GM18505 (cell line): Measurements from ENCODE around the gene SLC25A13.
A peak's percentile ranks its signal among the peaks of the same experiment; 100 is the strongest.
"Not testable (repeated sequence)": the region's sequence is repeated elsewhere in the genome, so short reads cannot be mapped to it uniquely, and the experiment has no call there.

Source experiments
- ATAC-seq: cut with Tn5 transposase; IDR thresholded peaks from one replicate; pipeline ENCODE4 v1.9.1; 2021; ENCODE audit not compliant: unreplicated experiment
- POLR2A ChIP-seq: IDR thresholded peaks from 4 replicates; pipeline ENCODE4 v1.6.1; 2011; ENCODE audit warnings: borderline replicate concordance; ENCODE audit not compliant: insufficient read depth, insufficient read length; ENCODE audit errors: extremely low read depth

SLC25A13 gene

DNA sequence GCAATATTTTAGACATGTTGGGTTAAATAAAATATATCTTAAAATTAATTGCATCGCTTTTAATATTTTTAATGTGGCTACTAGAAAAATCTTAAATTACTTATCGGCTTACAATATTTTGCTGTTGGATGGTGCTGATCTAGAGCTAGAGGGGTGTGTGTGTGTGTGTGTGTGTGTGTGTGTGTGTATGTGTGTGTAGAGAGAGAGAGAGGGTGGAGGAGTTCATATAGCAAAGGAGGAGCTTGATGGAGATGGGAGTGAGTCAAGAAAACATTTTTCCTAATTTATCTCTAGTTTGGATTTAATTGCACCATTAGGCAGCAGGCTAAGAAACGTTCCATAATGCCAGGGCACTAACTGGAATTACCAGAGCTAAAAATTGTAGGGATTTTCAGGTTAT lies 10.4 kb upstream of the SLC25A13 start:
- no peak for ATAC-seq
- no peak for TF ChIP-seq POLR2A

- ATAC-seq = no peak
- TF ChIP-seq POLR2A = no peak
These were observed 9.9 kb upstream of the SLC25A13 start for GRCh38 chr7:96331775-96332174.

DNA sequence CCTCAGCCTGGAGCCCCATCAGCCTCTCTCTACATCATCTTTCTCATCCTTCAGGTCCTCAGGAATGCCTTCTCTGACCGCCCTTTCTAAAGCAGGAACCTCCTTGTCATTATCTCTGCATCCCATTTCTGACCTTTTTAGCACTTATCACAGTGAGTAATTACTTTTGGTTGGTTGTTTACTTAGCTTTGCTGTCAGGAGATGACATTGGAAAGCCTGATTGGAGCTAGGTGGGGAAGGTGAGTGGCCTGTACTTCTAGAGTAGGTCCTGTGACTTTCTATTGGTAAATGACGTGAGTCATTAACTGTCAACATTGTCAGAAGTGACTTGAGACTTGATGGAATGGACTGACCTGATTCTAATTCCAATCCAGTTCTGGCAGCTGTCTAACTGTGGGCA lies 9.3 kb upstream of the SLC25A13 start:
- ATAC-seq = no peak
- no peak for TF ChIP-seq POLR2A

- ATAC-seq = no peak
These were observed 8.3 kb upstream of the SLC25A13 start for GRCh38 chr7:96330193-96330592.

GRCh38 chr7:96329241-96329640 lies 7.3 kb upstream of the SLC25A13 start:
- no peak for TF ChIP-seq POLR2A
- no peak for ATAC-seq

More at GRCh38 chr7:96330193-96330592, 8.3 kb upstream of the SLC25A13 start:
- no peak for TF ChIP-seq POLR2A

GRCh38 chr7:96328016-96328415 lies 6.1 kb upstream of the SLC25A13 start:
- ATAC-seq = no peak
- no peak for TF ChIP-seq POLR2A

- TF ChIP-seq POLR2A = no peak
- no peak for ATAC-seq
These were observed 5.5 kb upstream of the SLC25A13 start for GRCh38 chr7:96327429-96327828.

DNA sequence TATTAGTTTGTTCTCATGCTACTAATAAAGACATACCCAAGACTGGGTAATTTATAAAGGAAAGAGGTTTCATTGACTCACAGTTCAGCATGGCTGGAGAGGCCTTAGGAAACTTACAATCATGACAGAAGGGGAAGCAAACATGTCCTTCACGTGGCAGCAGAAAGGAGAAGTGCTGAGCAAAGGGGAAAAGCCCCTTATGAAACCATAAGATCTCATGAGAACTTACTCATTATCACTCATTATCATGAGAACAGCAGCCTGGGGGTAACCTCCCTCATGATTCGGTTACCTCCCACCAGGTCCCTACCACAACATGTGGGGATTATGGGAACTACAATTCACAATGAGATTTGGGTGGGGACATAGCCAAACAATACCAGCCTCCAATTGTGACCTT lies 4.9 kb upstream of the SLC25A13 start:
- not testable (repeated sequence) for ATAC-seq

- ATAC-seq = no peak
- TF ChIP-seq POLR2A = no peak
These were observed 1.1 kb upstream of the SLC25A13 start for GRCh38 chr7:96322847-96323461.

DNA sequence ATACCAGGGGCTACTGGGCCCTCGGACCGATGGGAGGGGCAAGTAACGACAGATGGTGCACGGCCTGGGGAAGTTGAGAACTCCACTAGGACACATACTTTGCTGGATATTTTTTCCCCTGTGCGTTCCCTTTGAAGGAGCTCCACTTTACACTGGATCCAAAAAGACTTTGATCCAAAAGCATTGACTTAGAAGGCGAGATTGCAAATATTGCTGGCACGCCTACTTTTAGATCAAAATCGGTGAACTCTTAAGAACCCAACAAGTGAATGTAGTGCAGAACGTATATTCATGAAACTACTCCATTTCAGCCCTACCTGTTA lies 436 bp upstream of the SLC25A13 start:
- TF ChIP-seq POLR2A = no peak
- ATAC-seq = no peak

DNA sequence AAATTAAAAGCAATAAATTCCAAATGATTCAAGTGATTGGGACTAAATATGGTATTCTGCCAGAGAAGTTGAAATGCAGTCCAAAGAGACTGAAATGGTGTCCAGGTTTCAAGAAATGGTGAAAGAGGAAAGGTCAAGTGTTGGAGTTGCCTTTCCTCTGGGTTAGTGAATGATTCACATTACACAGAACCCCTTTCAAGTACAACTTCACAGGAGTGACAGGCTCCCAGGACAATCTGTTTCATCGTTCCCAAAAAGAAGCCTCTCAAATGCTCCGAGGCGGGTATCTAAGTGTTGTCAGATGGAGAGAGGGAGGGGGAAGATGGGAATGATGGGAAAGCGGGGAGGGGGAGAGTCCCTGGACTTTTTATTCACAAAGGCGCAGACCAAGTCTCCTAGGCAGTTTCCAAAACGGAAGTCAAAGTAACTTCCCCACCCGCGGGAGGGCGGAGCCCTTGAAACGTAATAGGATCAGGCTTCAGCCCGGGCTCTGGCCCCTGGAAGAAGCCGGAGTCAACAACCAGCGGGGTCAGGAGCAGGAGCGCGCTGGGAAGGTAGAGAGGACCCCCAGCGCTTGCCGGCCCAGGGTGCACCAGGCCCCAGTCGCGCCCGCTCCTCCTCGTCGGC lies 754 bp downstream of the SLC25A13 start:
- no peak for TF ChIP-seq POLR2A
- peak; percentile 41 for ATAC-seq

DNA sequence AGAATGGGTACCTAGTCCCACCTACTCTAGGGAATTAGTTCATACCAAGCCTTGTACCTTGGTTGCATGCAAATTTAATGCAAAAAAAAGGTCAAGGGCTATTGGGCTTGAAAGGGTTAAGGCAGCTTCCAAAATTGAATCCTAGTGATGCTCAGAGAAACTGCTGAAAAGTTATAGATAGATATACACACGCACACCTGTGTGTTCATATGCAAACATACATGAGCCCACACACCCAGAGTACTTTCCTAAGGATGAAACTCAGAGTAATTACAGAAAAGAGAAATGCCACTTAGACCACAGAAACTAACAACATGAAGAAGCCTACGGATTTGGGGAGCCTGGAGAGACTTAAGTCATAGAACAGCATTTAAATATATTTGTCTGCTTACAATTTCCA lies 1.5 kb downstream of the SLC25A13 start:
- no peak for TF ChIP-seq POLR2A
- peak; percentile 33 for ATAC-seq

DNA sequence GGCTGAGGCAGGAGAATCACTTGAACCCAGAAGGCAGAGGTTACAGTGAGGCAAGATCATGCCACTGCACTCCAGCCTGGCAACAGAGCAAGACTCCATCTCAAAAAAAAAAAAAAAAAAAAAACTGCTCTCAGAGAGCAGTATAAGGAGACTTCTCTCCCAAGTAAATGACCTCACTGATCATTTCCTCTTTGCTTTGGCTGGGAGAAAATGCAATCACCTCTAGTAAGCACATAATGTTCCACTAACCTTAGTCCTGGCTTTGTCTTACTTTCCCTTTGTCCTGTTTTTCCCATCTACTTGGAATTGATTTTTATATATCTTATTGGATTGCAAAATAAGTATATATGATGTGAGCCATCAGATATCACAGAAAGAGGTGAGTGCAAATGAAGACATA lies 2.5 kb downstream of the SLC25A13 start:
- TF ChIP-seq POLR2A = no peak

GRCh38 chr7:96316949-96317348 lies 4.9 kb downstream of the SLC25A13 start:
- ATAC-seq = no peak
- TF ChIP-seq POLR2A = no peak

More for the DNA sequence above, 2.5 kb downstream of the SLC25A13 start:
- no peak for ATAC-seq

DNA sequence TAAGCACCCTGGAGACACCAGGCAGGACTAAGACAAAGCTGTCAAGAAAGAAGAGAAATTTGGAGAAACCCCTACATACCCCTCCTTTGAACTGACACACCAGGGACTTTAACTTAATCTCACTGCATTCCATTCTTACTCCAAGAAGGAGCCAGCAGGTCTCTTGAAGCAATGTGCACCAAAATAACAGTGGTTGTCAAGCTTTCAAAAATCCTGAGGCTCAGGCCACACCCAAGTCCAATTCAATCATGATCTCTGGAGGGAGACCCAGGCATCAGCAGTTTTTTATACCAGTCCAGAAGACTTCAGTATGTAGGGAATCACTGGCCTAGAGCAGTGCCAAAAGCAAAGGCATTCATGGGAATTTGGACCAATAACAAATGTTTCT lies 6.8 kb downstream of the SLC25A13 start:
- TF ChIP-seq POLR2A = no peak
- ATAC-seq = no peak

DNA sequence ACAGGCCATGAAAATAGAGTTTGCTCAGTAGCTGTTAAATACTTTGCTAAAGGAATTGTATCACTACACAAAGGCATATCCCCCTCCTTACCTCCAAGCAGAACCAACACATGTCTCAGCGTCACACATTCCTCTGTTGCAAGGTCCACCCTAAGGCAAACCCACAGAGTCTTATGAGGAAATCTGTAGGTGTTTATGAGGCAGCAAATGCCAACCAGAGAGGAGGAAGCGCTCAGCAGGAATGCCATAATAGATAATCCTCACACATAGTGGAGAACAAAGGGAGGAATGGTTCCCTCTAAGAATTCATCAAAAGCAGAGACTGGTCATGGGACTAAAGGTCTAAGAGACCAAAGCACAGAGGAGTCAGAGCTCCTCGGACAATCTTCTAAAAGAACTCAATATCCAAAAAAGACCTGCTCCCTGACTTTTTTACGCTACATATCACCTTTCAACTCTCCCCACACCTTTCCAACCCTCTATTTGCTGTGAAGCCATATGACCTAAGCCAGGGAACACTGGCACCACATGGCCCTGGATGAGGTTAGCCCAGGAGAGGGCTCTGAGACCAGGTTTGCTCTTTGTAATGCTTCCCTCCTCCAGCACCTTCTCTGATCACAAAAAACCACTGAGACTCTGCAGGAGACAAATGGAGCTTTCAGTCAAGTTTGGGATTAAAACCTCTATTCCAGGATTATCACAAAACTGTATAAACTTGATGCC lies 7.3 kb downstream of the SLC25A13 start:
- ATAC-seq = no peak
- no peak for TF ChIP-seq POLR2A
